HEK293T (cell line): ENCODE results near the gene KIF25.
A peak's percentile ranks its signal among the peaks of the same experiment; 100 is the strongest.

ENCODE experiments used
- CTCF ChIA-PET: fragments of 350-600 bp; formaldehyde crosslinking; extraction: SDS; loops from one replicate; lab custom pipeline; 2021; ENCODE audit warnings: antibody characterized with exemption, inconsistent platforms; lab: Yijun Ruan, JAX
- POLR2A ChIA-PET: fragments of 350-600 bp; formaldehyde crosslinking; extraction: SDS; loops from one replicate; lab custom pipeline; 2020; ENCODE audit warnings: antibody characterized with exemption, inconsistent platforms; lab: Yijun Ruan, JAX
- DNase-seq: peaks from one replicate; pipeline ENCODE4 v3.0.0; 2012; ENCODE audit warnings: mixed read lengths; ENCODE audit errors: extremely low spot score
- ARNT ChIP-seq: fragments of 450-650 bp; IDR thresholded peaks from 2 replicates; pipeline ENCODE4 v1.6.1; 2017; ENCODE audit warnings: mild to moderate bottlenecking
- BHLHE40 ChIP-seq: fragments of 450-650 bp; IDR thresholded peaks from 2 replicates; pipeline ENCODE4 v1.6.1; 2016; ENCODE audit warnings: mild to moderate bottlenecking, moderate library complexity, borderline replicate concordance
- CTBP1 ChIP-seq: fragments of 450-650 bp; IDR thresholded peaks from 2 replicates; pipeline ENCODE4 v1.6.1; 2016; ENCODE audit warnings: borderline replicate concordance
- ELF4 ChIP-seq: fragments of 450-650 bp; IDR thresholded peaks from 2 replicates; pipeline ENCODE4 v1.6.1; 2017; ENCODE audit warnings: antibody characterized with exemption
- FOXA1 ChIP-seq: fragments of 450-650 bp; IDR thresholded peaks from 2 replicates; pipeline ENCODE4 v1.6.1; 2016; ENCODE audit warnings: mild to moderate bottlenecking
- FOXK2 ChIP-seq: fragments of 450-650 bp; IDR thresholded peaks from 2 replicates; pipeline ENCODE4 v1.6.1; 2016; ENCODE audit warnings: mild to moderate bottlenecking
- FOXM1 ChIP-seq: fragments of 450-650 bp; IDR thresholded peaks from 2 replicates; pipeline ENCODE4 v1.6.1; 2017; ENCODE audit warnings: mild to moderate bottlenecking, borderline replicate concordance
- HDGF ChIP-seq: fragments of 450-650 bp; IDR thresholded peaks from 2 replicates; pipeline ENCODE4 v1.6.1; 2017; ENCODE audit warnings: antibody characterized with exemption, borderline replicate concordance
- L3MBTL2 ChIP-seq: fragments of 450-650 bp; conservative IDR thresholded peaks from 2 replicates; pipeline ENCODE4 v1.6.1; 2016; ENCODE audit warnings: mild to moderate bottlenecking
- LEF1 ChIP-seq: fragments of 450-650 bp; IDR thresholded peaks from 2 replicates; pipeline ENCODE4 v1.6.1; 2017; ENCODE audit warnings: mild to moderate bottlenecking, borderline replicate concordance
- NFRKB ChIP-seq: fragments of 450-650 bp; IDR thresholded peaks from 2 replicates; pipeline ENCODE4 v1.6.1; 2016; ENCODE audit warnings: mild to moderate bottlenecking, moderate library complexity
- SP1 ChIP-seq: fragments of 450-650 bp; IDR thresholded peaks from 2 replicates; pipeline ENCODE4 v1.6.1; 2017
- SUZ12 ChIP-seq: fragments of 450-650 bp; IDR thresholded peaks from 2 replicates; pipeline ENCODE4 v1.6.1; 2016; ENCODE audit warnings: mild to moderate bottlenecking
- TARDBP ChIP-seq: fragments of 450-650 bp; IDR thresholded peaks from 2 replicates; pipeline ENCODE4 v1.6.1; 2016
- ZNF384 ChIP-seq: fragments of 450-650 bp; IDR thresholded peaks from 2 replicates; pipeline ENCODE4 v1.6.1; 2016
- TF ChIP-seq, protein P1 (sequence below): fragments of 450-650 bp; IDR thresholded peaks from 2 replicates; pipeline ENCODE4 v1.6.1; 2016

The KIF25 gene

DNA sequence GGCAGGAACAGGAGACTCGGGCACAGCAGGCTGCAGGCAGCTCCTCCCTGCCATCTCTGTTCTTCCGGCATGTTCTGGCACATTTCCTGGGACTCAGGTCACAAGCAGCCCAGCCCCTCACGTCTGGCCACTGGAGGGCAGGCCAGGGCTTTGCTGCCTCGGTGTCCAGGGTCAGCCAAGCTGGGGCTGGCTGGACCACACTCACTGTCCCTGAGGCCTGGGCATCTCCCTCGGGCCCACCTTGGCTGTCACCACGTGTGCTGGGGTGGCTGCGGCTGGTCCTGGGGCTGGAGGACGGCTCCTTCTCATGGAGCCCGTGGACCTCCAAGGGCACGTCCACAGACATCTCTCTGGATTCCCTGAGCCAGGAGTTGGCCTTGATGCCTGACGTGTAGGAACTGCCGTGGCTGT lies 63.1 kb downstream of the KIF25 start:
- ChIA-PET CTCF (interaction anchor here (0.7 to 1.5 kb wide), 6 partner anchors 10 to 89 kb away, joined by 3 to 7 read pairs (median 4); no protein-coding TSS in a partner anchor), POLR2A (no interaction called here)
- DNase-seq, result peak; percentile 48
- no peak for TF ChIP-seq BHLHE40
- TF ChIP-seq FOXM1, result no peak
- no peak for TF ChIP-seq CTBP1
- TF ChIP-seq FOXK2, result no peak
- TF ChIP-seq ZNF384, result no peak
- no peak for TF ChIP-seq SP1
- TF ChIP-seq TARDBP, result no peak
- TF ChIP-seq NFRKB, result no peak
- no peak for TF ChIP-seq ELF4
- TF ChIP-seq ARNT, result no peak
- TF ChIP-seq LEF1, result no peak
- TF ChIP-seq, protein P1, sequence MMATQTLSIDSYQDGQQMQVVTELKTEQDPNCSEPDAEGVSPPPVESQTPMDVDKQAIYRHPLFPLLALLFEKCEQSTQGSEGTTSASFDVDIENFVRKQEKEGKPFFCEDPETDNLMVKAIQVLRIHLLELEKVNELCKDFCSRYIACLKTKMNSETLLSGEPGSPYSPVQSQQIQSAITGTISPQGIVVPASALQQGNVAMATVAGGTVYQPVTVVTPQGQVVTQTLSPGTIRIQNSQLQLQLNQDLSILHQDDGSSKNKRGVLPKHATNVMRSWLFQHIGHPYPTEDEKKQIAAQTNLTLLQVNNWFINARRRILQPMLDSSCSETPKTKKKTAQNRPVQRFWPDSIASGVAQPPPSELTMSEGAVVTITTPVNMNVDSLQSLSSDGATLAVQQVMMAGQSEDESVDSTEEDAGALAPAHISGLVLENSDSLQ, result no peak
- TF ChIP-seq FOXA1, result no peak
- TF ChIP-seq HDGF, result no peak
- no peak for TF ChIP-seq SUZ12
- TF ChIP-seq L3MBTL2, result no peak

DNA sequence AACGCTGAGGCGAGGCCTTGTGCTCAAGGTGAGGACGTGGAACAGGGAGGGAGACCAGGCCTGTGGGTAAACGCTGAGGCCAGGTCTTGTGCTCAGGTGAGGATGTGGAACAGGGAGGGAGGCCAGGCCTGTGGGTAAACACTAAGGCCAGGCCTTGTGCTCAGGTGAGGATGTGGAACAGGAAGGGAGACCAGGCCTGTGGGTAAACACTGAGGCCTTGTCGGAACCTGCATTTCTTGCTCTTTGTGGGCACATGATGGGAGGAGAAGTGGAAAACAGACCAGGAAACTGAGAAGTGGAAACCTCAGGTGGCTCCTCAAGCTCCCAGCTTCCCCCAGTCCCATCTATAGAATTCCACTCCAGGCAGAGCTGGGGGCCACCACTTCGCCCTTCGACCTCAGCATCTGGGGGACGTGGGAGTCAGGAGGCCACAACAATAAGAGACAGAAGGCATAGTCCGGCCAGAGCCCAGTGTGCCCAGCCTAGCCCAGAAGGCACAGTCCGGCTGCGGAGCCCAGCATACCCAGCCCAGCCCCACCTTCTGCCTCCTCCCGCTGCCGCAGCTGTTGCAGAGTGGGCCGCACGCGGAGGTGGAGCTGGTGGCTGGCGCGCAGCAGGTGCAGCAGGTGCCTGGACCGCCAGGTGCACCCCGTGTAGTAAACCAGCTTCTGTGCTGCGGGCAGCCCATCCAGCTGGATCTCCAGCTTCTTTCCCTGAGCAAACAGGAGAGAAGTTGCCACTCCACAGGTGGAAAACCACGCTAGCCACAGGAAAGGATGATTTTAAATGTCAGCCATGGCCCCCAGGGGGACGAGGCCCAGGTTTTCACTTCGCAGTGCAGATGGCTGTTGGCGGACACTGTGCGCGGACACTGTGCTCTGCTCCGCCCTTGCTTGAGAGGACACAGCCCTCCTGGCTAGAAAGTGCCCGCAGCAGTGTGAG lies 64.1 kb downstream of the KIF25 start:
- TF ChIP-seq NFRKB (no peak), CTBP1 (no peak), TARDBP (no peak), SUZ12 (no peak), ELF4 (no peak), FOXK2 (no peak), BHLHE40 (no peak), FOXA1 (no peak), L3MBTL2 (no peak), LEF1 (no peak), ARNT (no peak), HDGF (no peak), SP1 (no peak), FOXM1 (no peak), ZNF384 (no peak)
- TF ChIP-seq, protein P1, result no peak
- ChIA-PET POLR2A (no interaction called here), CTCF (interaction anchor here (1.1 to 1.5 kb wide), 3 partner anchors 10 to 57 kb away, joined by 3 to 7 read pairs (median 4); no protein-coding TSS in a partner anchor)
- DNase-seq, result no peak

DNA sequence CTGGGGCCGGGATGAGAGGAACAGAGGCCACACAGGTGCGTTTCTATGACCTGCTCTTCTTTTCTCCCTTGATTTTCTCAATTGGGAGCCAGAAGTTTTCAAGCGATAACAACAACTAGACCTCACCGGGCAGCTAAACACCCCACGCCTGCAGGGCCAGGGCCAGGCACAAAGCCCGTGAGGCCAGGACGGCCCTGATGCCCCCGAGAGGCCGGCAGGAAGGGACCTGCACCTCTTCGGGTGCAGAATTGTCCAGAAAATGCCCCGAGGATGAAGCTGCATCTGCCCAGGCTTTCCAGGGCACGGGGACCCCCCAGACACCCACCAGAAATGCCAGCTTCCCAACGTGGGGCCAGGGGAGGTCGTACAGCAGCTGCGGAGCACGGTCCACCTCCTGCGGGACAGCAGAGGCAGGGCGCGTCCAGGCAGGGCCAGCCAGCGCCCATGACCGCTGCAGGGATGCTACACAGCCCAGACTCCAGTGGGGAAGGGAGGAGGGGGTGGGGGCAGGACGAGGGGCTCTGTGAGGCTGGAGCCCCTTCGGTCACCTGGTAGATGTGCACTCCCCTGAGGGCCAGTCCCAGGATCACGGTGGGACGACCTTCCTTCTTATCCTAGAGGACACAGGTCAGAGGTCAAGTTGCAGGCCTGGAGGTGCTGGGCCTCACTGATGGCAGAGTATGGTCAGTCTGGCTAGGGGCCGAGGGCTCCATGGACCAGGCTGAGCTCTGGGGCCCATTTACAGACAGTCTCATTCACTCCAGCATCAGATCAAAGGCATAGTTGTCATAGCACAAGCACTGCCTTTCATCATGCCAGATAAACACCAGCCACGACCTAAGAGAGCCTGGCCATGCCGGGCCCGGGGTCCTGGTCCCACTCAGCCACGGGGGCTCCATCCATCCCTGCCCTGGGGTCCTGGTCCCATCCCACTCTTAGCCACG lies 65.1 kb downstream of the KIF25 start:
- CTCF ChIA-PET, result no interaction called here
- POLR2A ChIA-PET, result no interaction called here
- DNase-seq, result no peak
- TF ChIP-seq LEF1 (no peak), FOXA1 (no peak), TARDBP (no peak), ZNF384 (no peak), BHLHE40 (no peak), L3MBTL2 (no peak), SP1 (no peak)

DNA sequence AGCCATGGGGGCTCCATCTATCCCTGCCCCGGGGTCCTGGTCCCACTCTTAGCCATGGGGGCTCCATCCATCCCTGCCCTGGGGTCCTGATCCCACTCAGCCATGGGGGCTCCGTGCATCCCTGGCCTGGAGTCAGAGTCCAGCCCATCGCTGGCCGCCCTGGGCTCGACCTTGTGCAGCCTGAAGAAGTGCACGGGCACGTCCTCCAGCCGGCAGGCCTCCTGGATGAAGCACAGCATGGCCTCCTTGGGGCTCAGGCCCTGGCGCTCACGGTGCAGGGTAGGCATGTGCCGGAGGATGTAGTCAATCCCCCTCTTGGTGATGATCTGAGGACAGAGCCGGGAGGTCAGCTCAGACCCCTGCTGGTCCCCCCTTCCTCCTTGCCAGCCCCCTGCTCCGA lies 66.0 kb downstream of the KIF25 start:
- POLR2A ChIA-PET, result no interaction called here
- TF ChIP-seq ARNT (no peak), TARDBP (no peak), ELF4 (no peak), FOXM1 (no peak), CTBP1 (no peak), BHLHE40 (no peak)
- TF ChIP-seq, protein P1, result no peak
- no peak for DNase-seq
- CTCF ChIA-PET, result no interaction called here

DNA sequence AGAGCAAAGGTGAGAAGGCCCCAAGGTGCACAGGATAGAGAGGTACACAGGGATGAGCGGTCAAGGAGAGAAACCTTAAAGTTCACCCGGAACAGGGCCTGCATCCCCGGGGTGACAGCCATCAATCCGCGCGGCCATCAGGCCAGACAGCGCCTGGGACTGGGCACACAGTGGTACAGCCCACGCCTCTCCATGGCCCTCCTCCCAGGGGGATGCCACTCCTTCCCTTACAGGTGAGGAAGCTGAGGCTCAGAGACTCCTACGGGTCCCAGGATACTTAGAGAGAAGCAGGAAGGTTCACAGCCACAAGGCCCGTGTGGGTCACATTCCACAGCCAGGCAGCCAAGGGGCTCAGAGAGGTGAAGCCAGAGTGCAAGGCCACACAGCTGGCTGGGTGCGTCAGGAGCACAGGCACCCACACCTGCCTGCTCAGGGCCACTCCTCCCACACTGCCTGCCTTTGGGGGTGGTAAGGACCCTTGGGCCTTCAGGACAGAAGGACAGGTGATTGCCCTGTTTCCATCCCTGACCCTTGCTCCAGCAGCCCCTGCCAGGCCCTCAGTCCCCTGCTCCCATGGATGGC lies 66.8 kb downstream of the KIF25 start:
- CTCF ChIA-PET, result no interaction called here
- DNase-seq, result no peak
- POLR2A ChIA-PET, result no interaction called here
- TF ChIP-seq LEF1 (no peak), TARDBP (no peak), FOXK2 (no peak), L3MBTL2 (no peak), FOXA1 (no peak), SP1 (no peak), HDGF (no peak), ARNT (no peak), ZNF384 (no peak), BHLHE40 (no peak), FOXM1 (no peak), NFRKB (no peak), ELF4 (no peak), SUZ12 (no peak), CTBP1 (no peak)
- TF ChIP-seq, protein P1, result no peak
